GM23248 (cell line): ENCODE results near the gene BLOC1S3. TPM values are rescaled to one million over a fixed set of nuclear protein-coding genes. Genes with fewer than 3 reads are reported as not detected.

Experiments used
- DNase-seq: peaks from one replicate; pipeline ENCODE4 v3.0.0-alpha.2; 2015
- H2AFZ ChIP-seq: fragments of 200-600 bp; sonication (generic); 2 replicates; pipeline ENCODE4 v1.6.1; 2016; ENCODE audit warnings: antibody characterized with exemption
- H3F3A ChIP-seq: fragments of 200-600 bp; sonication (generic); 2 replicates; pipeline ENCODE4 v1.6.1; 2016; ENCODE audit warnings: mild to moderate bottlenecking, antibody characterized with exemption, mixed run types; ENCODE audit not compliant: insufficient read depth
- H3K27ac ChIP-seq: fragments of 200-600 bp; sonication (generic); 2 replicates; pipeline ENCODE4 v1.5.1; 2016; ENCODE audit warnings: mild to moderate bottlenecking
- H3K27me3 ChIP-seq: fragments of 200-600 bp; sonication (generic); replicated peaks from 2 replicates; pipeline ENCODE4 v1.6.1; 2016; ENCODE audit warnings: mild to moderate bottlenecking; ENCODE audit not compliant: insufficient read depth
- H3K36me3 ChIP-seq: fragments of 200-600 bp; sonication (generic); 2 replicates; pipeline ENCODE4 v1.6.1; 2016; ENCODE audit warnings: low read depth, mild to moderate bottlenecking
- H3K4me1 ChIP-seq: fragments of 200-600 bp; sonication (generic); 2 replicates; pipeline ENCODE4 v1.6.1; 2016; ENCODE audit warnings: mild to moderate bottlenecking; ENCODE audit not compliant: insufficient read depth
- H3K4me2 ChIP-seq: fragments of 200-600 bp; sonication (generic); one replicate; pipeline ENCODE4 v1.6.1; 2016; ENCODE audit warnings: mild to moderate bottlenecking; ENCODE audit not compliant: unreplicated experiment
- H3K4me3 ChIP-seq: fragments of 200-600 bp; sonication (generic); 2 replicates; pipeline ENCODE4 v1.5.1; 2016; ENCODE audit warnings: mild to moderate bottlenecking
- H3K79me2 ChIP-seq: fragments of 200-600 bp; sonication (generic); 2 replicates; pipeline ENCODE4 v1.6.1; 2016; ENCODE audit warnings: mild to moderate bottlenecking; ENCODE audit not compliant: insufficient read depth
- H3K9ac ChIP-seq: fragments of 200-600 bp; sonication (generic); 2 replicates; pipeline ENCODE4 v1.6.1; 2016; ENCODE audit warnings: mild to moderate bottlenecking
- H3K9me2 ChIP-seq: fragments of 200-600 bp; sonication (generic); 2 replicates; pipeline ENCODE4 v1.6.1; 2016; ENCODE audit warnings: mixed run types, mild to moderate bottlenecking, moderate library complexity; ENCODE audit not compliant: insufficient read depth
- H3K9me3 ChIP-seq: fragments of 200-600 bp; sonication (generic); one replicate; pipeline ENCODE4 v1.6.1; 2017; ENCODE audit warnings: low read depth
- H4K20me1 ChIP-seq: fragments of 200-600 bp; sonication (generic); 2 replicates; pipeline ENCODE4 v1.6.0; 2016; ENCODE audit not compliant: insufficient read depth
- EZH2 ChIP-seq: fragments of 200-600 bp; sonication (generic); IDR thresholded peaks from 2 replicates; pipeline ENCODE4 v1.6.1; 2018; ENCODE audit warnings: antibody characterized with exemption, mild to moderate bottlenecking; ENCODE audit not compliant: insufficient read depth, poor library complexity, severe bottlenecking
- EZH2phosphoT487 ChIP-seq: fragments of 200-600 bp; sonication (generic); IDR thresholded peaks from 2 replicates; pipeline ENCODE4 v1.6.1; 2018; ENCODE audit warnings: antibody characterized with exemption, moderate library complexity, mild to moderate bottlenecking, low read depth; ENCODE audit not compliant: insufficient read depth
- WGBS, 2 experiments: methylation state at CpG; one replicate each; pipeline ENCODE4 v1.1.6; 2015 to 2017; ENCODE audit warnings: low lambda C conversion rate in 2 of 2, low coverage in 1 of 2; ENCODE audit errors: missing lambda C conversion rate in 2 of 2; 5-methylcytosine and 5-hydroxymethylcytosine counted together
- in situ Hi-C: fragments of 300-500 bp; cut with MboI; formaldehyde crosslinking; loops from 2 replicates; pipeline ENCODE4 v1.15.0; 2020
- polyA plus RNA-seq: library from polyadenylated mRNA; unstranded; fragments of >200 nt; fragmentation: Nextera tagmentation; extraction: Ambion mirVana; gene quantifications from 2 replicates; pipeline ENCODE4 v1.2.1, GENCODE V29; 2016
- total RNA-seq: library from RNA; depleted of rRNA; stranded (reverse); fragments of >200 nt; shearing (Covaris generic); gene quantifications from 2 replicates; pipeline ENCODE4 v1.2.3, GENCODE V29; 2014

BLOC1S3 gene
- total and polyA plus RNA-seq, 2 experiments from 2014 or later: 4.3 to 7.2 TPM

- Histone ChIP-seq H4K20me1 (no peaks in the 10 kb centered on the region), H3K9ac (no peak overlapping the region), H3K36me3 (no peaks in the 10 kb centered on the region), H2AFZ (no peak overlapping the region), H3K9me2 (no peaks in the 10 kb centered on the region), H3K4me2 (no peak overlapping the region), H3F3A (no peaks in the 10 kb centered on the region), H3K27me3 (no peaks in the 10 kb centered on the region), H3K9me3 (no peaks in the 10 kb centered on the region), H3K79me2 (peaks cover 4% of the 10 kb centered on the region; the same call in 1 of the 2 replicates), H3K27ac (no peak overlapping the region), H3K4me3 (no peak overlapping the region), H3K4me1 (no peaks in the 10 kb centered on the region)
- no peak for TF ChIP-seq EZH2phosphoT487
- TF ChIP-seq EZH2: no peak
- no peak for DNase-seq
- WGBS, 2 experiments: 95 to 98% methylated on average over 22 to 27 of the region's 28 CpGs
- in situ Hi-C loops: no loop called here
Measured at GRCh38 chr19:45141203-45141900, 37.2 kb upstream of the BLOC1S3 start.

GRCh38 chr19:45142016-45142725 lies 36.4 kb upstream of the BLOC1S3 start:
- Histone ChIP-seq H3K9me2 (no peaks in the 10 kb centered on the region), H3K4me2 (no peak overlapping the region), H4K20me1 (no peaks in the 10 kb centered on the region), H3K9ac (no peak overlapping the region), H3K4me1 (no peaks in the 10 kb centered on the region), H3K9me3 (no peaks in the 10 kb centered on the region), H3K36me3 (no peaks in the 10 kb centered on the region), H3K27me3 (no peaks in the 10 kb centered on the region), H3K27ac (no peak overlapping the region), H3F3A (no peaks in the 10 kb centered on the region), H2AFZ (no peak overlapping the region), H3K4me3 (no peak overlapping the region), H3K79me2 (no peaks in the 10 kb centered on the region; the same call in 1 of the 2 replicates)
- TF ChIP-seq EZH2phosphoT487 (no peak), EZH2 (no peak)
- in situ Hi-C loops: no loop called here
- WGBS, 2 experiments: 90 to 93% methylated on average over 26 to 33 of the region's 33 CpGs
- DNase-seq: no peak

- H3K4me3 ChIP-seq: no peak overlapping the region
- no peaks in the 10 kb centered on the region for H3K9me3 ChIP-seq
- WGBS, 2 experiments: 72% methylated on average over 6 to 9 of the region's 9 CpGs
- H3K9ac ChIP-seq: no peak overlapping the region
- no peak overlapping the region for H3K27ac ChIP-seq
- H3K27me3 ChIP-seq: no peaks in the 10 kb centered on the region
- H3K36me3 ChIP-seq: no peaks in the 10 kb centered on the region
- no peaks in the 10 kb centered on the region; the same call in 1 of the 2 replicates for H3K79me2 ChIP-seq
- H3K9me2 ChIP-seq: no peaks in the 10 kb centered on the region
- H4K20me1 ChIP-seq: no peaks in the 10 kb centered on the region
- no peaks in the 10 kb centered on the region for H3K4me1 ChIP-seq
- no peak for DNase-seq
- H2AFZ ChIP-seq: no peak overlapping the region
- TF ChIP-seq EZH2 (no peak), EZH2phosphoT487 (no peak)
- no peak overlapping the region for H3K4me2 ChIP-seq
- no peaks in the 10 kb centered on the region for H3F3A ChIP-seq
- in situ Hi-C loops: no loop called here
Measured at GRCh38 chr19:45142726-45143110, 35.9 kb upstream of the BLOC1S3 start.

GRCh38 chr19:45144431-45145269 lies 33.9 kb upstream of the BLOC1S3 start:
- Histone ChIP-seq H2AFZ (no peak overlapping the region), H3K4me3 (no peak overlapping the region), H3K9me3 (no peaks in the 10 kb centered on the region), H3K4me2 (no peak overlapping the region), H3K4me1 (no peaks in the 10 kb centered on the region), H3K9me2 (no peaks in the 10 kb centered on the region), H3K27ac (no peak overlapping the region), H4K20me1 (no peaks in the 10 kb centered on the region), H3K27me3 (no peaks in the 10 kb centered on the region), H3F3A (no peaks in the 10 kb centered on the region), H3K79me2 (no peaks in the 10 kb centered on the region; the same call in 1 of the 2 replicates), H3K36me3 (no peaks in the 10 kb centered on the region), H3K9ac (no peak overlapping the region)
- DNase-seq: no peak
- 96 to 98% methylated on average over 25 to 51 of the region's 53 CpGs for WGBS, 2 experiments
- in situ Hi-C loops: no loop called here
- no peak for TF ChIP-seq EZH2phosphoT487
- no peak for TF ChIP-seq EZH2
